ENCODE data around the gene SERINC3. TPM values are rescaled to one million over a fixed set of nuclear protein-coding genes. Genes with fewer than 3 reads are reported as not detected.
A peak's percentile ranks its signal among the peaks of the same experiment; 100 is the strongest.
"Not testable (repeated sequence)": the region's sequence is repeated elsewhere in the genome, so short reads cannot be mapped to it uniquely, and the experiment has no call there.

The SERINC3 gene
- 10 to 100 TPM in 11 of 12 donors, not detected in 1; 38.1 to 61.1 (median 54.9) TPM for polyA plus RNA-seq (ENCODE audit: insufficient read length in 12 of 12)
- long read RNA-seq, donor 1, full-length matches to known transcripts: 19 of 38 reads
- long read RNA-seq, donor 1, partial matches to known transcripts: 19 of 38 reads
- long read RNA-seq, donor 1, other reads (novel, unspliced or antisense): 0 of 38 reads
- long read RNA-seq, donor 2, full-length matches to known transcripts: 26 of 37 reads
- long read RNA-seq, donor 2, partial matches to known transcripts: 11 of 37 reads
- long read RNA-seq, donor 2, other reads (novel, unspliced or antisense): 0 of 37 reads
- long read RNA-seq, donor 3, full-length matches to known transcripts: 5 of 11 reads
- long read RNA-seq, donor 3, partial matches to known transcripts: 6 of 11 reads
- long read RNA-seq, donor 3, other reads (novel, unspliced or antisense): 0 of 11 reads
- long read RNA-seq, donor 4, full-length matches to known transcripts: 10 of 10 reads
- long read RNA-seq, donor 4, partial matches to known transcripts: 0 of 10 reads
- long read RNA-seq, donor 4, other reads (novel, unspliced or antisense): 0 of 10 reads
- long read RNA-seq, donor 5, full-length matches to known transcripts: 27 of 33 reads
- long read RNA-seq, donor 5, partial matches to known transcripts: 6 of 33 reads
- long read RNA-seq, donor 5, other reads (novel, unspliced or antisense): 0 of 33 reads
- long read RNA-seq, donor 6, full-length matches to known transcripts: 10 of 10 reads
- long read RNA-seq, donor 6, partial matches to known transcripts: 0 of 10 reads
- long read RNA-seq, donor 6, other reads (novel, unspliced or antisense): 0 of 10 reads
- long read RNA-seq, donor 7, full-length matches to known transcripts: 7 of 12 reads
- long read RNA-seq, donor 7, partial matches to known transcripts: 5 of 12 reads
- long read RNA-seq, donor 7, other reads (novel, unspliced or antisense): 0 of 12 reads
- long read RNA-seq, donor 8, full-length matches to known transcripts: 33 of 33 reads
- long read RNA-seq, donor 8, partial matches to known transcripts: 0 of 33 reads
- long read RNA-seq, donor 8, other reads (novel, unspliced or antisense): 0 of 33 reads
- long read RNA-seq, donor 9, full-length matches to known transcripts: 6 of 6 reads
- long read RNA-seq, donor 9, partial matches to known transcripts: 0 of 6 reads
- long read RNA-seq, donor 9, other reads (novel, unspliced or antisense): 0 of 6 reads
- long read RNA-seq, donor 10, full-length matches to known transcripts: 22 of 27 reads
- long read RNA-seq, donor 10, partial matches to known transcripts: 5 of 27 reads
- long read RNA-seq, donor 10, other reads (novel, unspliced or antisense): 0 of 27 reads
- long read RNA-seq, donor 11, full-length matches to known transcripts: 19 of 34 reads
- long read RNA-seq, donor 11, partial matches to known transcripts: 15 of 34 reads
- long read RNA-seq, donor 11, other reads (novel, unspliced or antisense): 0 of 34 reads

DNA sequence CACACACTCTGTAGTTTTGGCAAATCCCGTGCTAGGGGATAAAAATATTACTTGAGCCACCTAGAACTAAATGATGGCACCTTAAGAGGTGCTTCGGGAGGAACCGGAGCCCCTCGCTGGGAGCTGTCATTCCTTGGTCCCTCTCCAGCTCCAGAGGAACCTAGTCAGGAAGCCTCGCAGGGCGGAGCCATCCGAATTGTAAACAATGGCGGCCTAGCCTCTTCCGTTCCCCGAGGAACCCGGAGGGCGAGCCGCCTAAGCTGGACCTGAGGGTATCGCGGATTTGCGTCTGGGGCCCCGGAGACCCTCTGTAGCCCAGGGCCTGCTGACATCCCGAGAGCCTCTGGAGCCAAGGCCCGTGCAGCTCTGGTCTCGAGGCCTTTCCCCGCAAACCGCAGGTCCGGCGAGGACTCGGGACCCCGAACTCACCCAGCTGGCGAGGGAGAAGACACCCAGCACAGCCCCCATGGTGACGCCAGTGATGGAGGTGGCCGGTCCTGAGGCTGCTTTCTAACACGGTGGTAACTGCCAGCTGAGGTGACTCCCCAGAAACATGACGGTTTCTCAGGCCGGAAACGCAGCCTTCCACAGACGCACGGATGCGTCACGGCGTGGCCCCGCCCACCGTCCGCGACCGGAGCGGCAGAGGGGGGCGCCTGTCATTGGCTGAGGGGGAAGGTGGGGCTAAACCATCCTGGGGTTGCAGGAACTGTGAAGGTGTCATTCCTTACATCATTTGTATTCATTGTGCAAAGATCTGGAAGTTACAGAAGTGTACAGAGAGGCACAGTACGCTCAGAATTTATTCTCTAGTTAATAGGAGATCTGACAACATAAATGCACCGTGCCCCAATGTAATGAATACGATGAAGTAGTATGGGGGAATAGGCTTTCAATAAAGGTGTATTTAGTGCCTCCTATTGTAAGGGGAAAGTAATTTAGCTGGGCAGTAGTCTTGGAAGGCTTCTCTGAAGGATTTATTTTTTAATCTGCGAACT, at the start of gene SERINC3:
SERINC3 (minus strand) TSS at position 587 of the 998 bp plus-strand sequence; CDS start at position 468, 119 bp downstream.
- DNase-seq: peak; percentile 95

DNA sequence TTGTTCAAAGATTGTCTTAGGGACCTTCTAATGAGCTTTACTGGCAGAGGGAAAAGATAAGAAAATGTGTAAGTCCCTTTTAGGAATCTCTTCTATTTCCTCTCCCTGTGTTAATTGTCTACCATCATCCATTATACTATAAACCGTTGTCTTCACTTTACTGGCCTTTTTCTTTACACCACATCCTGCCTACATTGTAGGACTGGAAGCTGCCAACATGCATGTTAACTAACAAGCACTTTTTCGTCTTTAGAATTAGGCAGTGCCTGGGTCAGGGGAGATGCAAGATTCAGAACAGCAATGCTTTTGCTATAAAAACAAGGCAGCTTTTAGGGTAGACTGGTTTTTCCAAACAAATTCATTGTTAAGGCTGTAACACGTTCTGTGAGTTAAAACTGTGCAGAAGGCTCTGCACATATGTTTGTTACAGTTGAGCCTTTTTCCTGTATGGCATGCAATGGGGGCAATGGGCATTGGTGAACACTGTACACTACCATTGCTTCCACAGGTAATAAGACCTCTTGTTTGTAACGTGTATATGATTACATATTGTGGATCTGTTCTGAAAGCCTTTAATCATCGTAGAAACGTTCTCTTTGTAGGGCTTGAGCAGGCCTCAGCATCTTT, 49.6 kb upstream of the SERINC3 start:
- DNase-seq: no peak

DNA sequence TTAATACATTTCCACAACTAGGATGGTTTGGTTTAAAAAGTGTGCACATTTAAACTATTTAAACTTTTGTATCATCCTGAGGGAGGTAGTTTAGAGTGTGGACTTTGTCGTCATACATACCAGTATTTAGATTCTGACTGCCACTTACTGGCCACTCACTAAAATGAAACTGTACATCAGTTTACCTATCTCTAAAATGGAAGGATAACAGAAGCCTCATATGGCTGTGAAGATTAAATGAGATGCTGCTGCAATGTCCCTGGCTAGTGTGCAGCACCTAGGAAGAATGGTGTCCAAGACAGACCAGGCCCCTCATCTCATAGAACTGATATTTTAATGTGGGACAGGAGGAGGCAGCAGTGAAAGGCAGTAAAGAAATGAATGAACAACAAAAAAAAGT, 48.5 kb upstream of the SERINC3 start:
- DNase-seq: no peak

DNA sequence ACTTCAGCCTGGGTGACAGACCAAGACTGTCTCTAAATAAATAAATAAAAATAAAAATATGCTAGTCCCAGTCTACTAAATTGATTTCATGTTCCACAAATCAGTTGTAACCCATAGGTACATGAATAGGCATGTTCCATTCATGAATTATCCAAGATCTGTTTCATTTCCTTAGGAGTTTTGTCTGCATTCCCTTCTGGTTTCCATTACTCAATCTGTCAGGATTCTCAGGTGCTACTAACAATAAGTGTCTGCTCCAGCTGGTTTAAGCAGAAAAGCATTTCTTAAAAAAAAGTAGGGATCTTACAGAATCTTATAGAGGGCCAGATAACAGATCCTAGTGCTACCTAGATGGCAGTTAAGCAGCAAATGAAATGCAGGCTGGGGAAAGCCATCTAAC, 44.9 kb upstream of the SERINC3 start:
- DNase-seq: no peak

DNA sequence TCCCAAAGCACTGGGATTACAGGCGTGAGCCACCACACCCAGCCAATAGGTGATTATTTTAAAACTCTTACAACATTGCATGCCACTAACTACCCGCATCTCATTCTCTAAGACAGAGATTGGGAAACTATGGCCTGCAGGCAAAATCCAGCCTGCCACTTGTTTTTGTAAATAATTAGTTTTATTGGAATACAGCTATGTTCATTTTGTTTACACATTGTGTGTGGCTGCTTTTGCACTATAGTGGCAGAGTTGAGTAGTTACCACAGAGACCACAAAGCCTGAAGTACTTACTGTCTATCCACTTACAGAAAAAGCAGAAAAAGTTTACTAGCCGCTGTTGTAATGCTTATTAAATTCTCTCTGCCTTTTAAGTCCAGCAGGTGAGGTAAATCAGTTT, 44.1 kb upstream of the SERINC3 start:
- DNase-seq: no peak

DNA sequence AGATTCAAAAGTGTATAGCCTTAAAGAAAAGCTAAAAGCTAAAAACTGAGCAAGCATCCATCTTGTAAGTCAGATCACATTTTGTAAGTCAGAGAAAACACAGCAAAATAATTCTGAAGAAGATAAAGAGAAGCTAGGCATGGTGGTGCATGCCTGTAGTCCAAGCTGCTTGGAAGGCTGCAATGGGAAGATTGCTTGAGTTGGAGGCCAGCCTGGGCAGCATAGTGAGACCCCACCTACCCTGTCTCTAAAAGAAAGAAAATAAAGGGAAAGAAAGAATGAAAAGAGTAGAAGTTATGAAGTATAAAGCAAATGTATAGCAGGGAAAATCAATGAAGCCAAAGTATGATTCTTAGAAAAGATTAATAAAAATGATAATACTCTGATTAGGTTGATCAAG, 40.0 kb upstream of the SERINC3 start:
- no peak for DNase-seq

DNA sequence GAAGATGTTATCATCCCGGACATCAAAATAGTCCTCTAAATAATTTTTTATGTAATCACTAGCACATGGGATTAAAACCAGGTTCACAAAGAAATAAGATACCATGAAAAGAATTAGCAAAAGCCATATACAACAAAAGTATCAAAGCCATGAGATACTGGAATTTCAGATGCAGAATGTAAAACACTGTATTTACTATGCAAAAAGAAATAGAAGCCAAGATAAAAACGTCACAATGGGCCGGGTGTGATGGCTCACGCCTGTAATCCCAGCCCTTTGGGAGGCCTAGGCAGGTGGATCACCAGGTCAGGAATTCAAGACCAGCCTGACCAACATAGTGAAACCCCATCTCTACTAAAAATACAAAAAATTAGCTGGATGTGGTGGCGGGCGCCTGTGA, 38.9 kb upstream of the SERINC3 start:
- DNase-seq: not testable (repeated sequence)

DNA sequence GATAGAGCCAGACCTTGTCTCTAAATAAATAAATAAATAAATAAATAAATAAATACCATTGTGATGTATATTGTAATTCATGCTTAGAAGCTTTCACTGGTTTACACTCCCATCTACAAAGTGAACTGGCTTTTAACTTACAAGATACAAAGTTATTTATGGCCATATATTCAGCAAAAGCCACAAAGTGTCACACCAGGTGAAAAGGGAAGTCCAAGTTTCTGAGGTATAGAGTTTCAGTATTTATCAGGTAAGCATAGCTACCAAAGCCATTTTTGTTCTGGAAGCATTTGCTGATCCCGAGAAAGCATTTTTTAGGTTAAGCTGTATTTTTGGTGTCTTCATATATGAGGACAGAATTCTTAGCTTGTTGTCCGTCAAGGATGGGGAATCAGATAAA, 38.4 kb upstream of the SERINC3 start:
- DNase-seq: no peak

DNA sequence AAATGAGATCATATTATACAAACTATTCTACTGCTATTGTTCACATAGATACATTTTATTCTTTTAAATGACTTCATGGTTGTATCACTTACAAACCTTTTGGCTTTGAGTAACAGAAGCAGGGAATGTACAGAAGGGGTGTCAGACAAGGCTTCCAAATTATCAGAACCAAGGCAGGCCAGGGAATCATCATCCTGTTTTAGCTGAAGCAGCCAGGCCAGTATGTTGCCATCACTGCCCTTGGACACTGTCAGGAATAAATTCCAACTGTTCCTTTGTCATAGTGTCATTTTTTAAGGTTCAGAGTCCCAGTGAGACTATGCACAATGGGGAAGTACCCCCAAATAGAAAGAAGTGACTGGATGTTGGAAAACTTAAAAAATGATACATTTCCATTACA, 37.4 kb upstream of the SERINC3 start:
- DNase-seq: no peak

DNA sequence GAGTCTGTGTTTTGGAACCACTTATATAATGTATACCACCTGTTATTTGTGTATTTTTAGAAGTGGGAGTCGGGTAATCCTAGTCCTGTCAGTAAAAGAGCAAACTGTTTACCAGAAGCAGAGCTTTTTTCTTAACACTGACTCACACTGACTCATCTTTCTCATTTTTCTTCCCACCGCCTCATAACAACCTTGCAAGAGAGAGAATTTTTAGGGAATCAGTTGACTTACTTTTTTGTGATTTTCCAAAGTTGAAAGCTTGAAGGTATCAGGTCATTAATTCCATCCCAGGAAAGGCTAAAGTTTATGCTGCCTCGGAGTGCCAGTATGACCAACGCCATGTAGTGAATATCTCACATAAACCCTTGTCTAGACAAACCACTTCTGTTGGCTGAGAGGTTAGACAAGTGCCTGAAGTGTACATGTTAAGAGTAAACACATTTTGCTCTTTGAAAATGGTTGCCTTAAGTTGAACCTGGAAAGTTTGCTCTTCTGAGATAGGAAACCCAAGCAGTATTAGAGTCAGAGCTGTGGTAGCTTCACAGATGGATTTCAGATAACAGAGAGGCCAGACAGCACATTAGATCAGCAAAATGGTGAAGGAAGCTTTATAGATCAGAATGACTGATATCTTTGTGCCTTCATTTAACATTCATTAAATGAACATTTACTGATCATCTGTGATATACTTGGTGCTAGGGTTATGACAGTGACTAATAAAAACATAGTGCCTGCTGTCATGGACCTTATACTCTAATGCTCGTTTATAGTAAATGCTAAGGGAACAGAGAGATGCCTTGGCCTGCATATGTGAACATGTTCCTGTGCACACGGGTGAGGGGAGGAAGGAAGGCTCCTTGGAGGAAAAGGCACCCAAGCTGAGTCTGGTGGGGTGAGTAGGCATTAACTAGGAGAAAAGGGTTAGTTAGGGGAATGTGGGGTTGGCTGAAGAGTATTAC, 31.4 kb upstream of the SERINC3 start:
- no peak for DNase-seq

DNA sequence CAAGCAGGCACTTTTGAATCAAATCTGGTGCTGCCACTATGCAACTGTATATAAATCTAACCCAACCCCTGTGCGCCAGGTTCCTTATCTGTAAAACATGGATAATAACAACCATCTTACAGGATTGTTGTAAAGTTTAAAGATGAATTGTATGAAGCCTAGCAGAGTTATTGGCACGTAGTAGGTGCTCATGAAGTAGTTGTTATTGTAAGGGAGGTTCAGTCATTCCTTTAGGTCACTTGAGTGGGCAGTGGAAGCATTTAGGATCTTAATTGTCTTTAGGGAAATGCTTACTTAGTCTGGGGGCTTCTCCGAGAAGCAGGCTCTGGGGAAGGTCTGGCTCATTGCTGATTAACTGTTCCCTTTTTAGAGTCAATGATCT, 30.7 kb upstream of the SERINC3 start:
- DNase-seq: no peak

DNA sequence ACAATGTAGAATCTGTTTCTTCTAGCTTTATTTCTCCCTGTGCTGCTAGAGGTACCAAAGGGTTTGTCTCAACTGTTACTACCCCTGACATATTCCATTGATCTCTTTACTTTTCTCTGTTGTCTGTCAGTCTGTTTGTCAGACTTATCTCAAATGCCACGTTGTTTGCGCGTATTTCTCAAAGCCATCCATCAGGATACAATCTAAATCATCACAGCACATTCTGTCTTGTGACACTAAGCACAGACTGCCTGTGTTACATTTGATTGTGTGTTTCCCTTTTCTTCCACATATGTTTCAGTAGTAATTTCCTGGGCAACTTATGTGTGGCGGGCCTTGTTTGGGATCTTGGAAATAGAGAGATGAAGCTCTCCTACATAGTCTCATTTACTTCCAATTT, 30.2 kb upstream of the SERINC3 start:
- DNase-seq: no peak

DNA sequence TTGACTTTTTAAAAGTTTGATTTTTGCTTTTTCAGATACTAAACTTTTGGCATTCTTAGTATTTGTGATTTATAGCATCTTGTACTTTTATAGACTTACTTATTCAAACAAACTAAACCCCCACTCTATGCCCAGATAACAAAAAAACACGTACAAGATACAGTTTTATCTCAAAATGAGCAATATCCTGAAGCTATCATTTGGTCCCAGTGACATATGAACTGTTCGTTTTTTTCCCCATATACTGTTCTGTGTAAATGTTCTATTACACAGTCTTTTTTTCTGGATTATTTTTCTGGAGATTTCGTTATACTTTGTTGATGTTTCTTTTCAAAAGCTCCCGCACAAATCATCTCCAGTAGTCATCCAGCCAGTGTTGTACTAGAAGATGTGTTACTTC, 27.3 kb upstream of the SERINC3 start:
- DNase-seq: no peak

DNA sequence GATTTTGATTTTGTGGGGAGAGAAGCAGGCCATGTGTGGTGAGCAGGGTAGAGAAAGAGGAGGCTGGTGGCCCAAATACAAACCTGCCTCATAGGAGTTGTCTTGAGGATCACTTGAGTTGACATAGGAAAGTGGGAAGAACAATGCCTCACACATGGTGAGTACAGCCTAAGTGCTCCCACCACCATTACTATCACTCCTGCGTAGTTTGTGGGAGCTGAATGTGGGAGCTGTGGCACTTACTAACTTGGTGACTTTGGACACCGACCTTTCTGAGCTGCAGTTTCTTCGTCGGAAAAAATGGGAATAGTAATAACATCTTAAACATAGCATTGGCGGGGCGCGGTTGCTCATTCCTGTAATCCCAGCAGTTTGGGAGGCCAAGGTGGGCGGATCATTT, 25.5 kb upstream of the SERINC3 start:
- no peak for DNase-seq

DNA sequence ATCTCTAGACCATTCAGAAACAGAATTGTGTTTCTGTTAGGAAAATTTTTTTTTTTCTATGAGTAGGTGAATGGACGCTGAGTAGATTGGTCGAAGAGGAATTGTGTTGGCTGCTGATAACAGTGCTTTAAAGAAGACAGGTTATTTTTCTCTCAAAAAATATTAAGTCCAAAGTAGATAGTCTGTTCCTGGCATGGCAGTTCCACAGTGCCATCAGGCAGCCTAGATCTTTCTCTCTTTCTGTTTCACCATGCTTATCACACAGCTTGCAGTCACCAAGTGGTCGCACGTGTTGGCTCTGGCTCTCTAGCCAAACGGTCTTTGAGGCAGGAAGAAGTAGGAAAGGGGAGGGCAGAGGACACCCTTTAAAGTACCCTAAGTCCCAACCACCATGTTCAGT, 22.4 kb upstream of the SERINC3 start:
- DNase-seq: no peak

DNA sequence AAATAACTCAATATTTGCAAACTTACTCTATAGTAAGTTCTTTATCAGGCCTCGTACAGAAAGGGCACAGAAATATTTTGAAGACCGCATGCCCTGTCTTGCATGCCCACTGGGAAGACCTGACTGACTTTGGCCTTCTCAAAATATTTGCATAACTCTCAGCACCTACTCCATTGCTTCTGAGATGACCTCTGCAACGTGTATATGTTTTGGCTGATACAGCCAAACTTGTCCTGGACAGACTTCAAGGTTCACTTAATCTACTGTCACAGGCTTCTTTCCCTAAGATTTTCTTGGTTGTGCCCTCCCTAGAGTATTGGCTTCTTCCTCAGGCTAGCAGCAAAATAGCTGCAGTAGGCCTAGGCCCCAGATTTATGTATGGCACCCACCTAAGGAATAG, 21.5 kb upstream of the SERINC3 start:
- DNase-seq: no peak

DNA sequence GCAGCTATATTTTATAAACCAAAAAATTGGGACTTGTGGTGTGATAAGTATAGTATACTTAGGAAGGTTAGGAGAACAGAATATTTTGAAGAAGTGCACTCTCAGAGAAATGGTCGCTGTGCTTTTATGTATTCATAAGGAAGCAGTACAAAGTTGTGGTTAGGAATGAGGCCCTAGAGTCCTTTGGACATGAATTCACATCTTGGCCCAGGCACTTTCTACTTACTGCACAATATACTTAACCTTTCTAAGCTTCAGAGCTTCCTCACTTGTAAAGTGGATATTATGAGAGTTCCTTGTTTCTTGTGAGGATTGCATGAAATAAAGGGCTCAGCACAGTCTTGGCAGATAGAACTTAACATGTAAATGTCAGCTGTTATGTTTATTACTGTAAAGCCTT, 21.0 kb upstream of the SERINC3 start:
- DNase-seq: no peak

DNA sequence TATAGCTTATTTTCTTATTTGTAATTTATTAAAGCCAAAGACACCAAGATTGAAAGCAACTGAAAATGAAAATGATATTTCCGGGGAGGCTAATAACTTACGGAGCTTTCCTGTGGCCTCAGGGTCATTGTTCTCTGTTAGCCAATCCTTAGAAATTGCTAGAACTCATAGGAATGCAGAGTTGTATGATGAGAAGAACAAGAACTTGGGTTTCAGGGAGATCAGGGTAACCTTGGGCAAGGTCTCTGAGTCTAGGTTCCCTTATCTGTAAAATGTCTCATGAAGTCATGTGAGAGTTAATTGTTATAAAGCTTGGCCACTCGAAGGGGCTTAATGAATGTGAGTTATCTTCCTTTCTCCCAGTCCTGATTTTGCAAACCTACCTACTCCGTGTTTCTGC, 20.1 kb upstream of the SERINC3 start:
- DNase-seq: no peak

DNA sequence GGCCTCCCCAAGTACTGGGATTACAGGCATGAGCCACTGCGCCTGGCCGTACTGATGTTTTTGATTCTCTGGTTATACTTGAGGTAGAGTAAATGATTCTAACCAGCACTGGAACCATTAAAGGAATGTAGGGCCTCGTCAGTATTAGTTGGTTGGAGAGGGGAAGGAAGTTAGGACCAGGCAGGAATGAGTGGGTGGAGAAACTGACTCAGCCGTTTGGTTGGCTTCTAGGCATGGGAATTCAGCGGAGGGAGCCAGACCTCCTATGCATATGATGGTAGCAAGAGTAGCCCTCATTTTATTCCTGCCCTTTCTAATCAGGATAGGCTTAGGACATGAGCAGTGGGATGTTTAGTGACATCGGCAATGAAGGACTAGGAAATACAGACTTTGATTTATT, 19.0 kb upstream of the SERINC3 start:
- DNase-seq: no peak

All from muscle of arm (tissue), 14 donors.